GM19043 (cell line): ENCODE measurements around the gene TRIM47.

Experiments
- ATAC-seq: cut with Tn5 transposase; IDR thresholded peaks from one replicate; pipeline ENCODE4 v1.9.1; 2021; ENCODE audit warnings: low read depth; ENCODE audit not compliant: unreplicated experiment

The TRIM47 gene

GRCh38 chr17:75848523-75849278 lies 29.7 kb downstream of the TRIM47 start:
- ATAC-seq: no peak

DNA sequence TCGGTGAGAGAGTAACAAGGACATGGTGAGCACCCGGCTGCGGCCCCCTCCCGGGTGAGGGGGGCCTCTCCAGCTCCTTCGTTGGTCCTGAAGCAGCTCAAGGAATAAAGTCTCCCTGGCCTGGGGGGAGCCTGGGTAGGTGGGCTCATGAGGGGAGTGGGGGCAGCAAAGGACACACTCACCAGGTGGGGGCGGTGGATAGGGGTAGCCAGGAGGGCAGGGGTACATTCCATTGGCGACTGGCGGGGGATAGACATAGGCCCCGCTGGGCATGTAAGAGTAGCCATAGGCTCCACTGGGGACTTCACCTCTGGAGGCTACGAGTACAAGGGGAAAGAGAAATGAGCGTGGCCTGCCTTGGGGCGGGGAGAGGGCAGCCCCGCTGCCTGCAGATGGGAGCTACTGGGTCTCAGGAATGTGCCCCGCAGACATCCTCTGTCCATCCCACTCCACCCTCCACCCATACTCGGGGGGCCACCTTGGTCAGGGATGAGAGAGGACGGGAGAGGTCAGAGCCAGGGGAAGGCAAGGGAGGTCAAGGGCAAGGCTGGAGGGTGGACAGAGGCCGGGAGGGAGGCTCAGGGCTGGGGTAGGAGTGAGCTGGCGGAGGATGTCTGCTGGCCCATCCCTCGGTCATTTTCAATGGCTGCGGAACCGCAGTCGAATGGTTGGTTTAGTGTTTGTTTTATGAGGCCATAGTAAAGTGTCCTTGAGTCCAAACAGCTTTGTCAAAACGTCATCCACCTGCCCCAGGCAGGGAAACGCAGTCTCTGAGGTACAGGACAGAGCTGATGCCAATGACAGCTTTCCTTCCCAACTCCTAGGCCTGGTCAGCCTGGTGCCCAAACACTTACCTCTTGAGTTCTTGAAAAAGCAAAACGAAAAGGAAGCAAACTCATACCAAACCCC lies 30.5 kb downstream of the TRIM47 start:
- no peak for ATAC-seq

DNA sequence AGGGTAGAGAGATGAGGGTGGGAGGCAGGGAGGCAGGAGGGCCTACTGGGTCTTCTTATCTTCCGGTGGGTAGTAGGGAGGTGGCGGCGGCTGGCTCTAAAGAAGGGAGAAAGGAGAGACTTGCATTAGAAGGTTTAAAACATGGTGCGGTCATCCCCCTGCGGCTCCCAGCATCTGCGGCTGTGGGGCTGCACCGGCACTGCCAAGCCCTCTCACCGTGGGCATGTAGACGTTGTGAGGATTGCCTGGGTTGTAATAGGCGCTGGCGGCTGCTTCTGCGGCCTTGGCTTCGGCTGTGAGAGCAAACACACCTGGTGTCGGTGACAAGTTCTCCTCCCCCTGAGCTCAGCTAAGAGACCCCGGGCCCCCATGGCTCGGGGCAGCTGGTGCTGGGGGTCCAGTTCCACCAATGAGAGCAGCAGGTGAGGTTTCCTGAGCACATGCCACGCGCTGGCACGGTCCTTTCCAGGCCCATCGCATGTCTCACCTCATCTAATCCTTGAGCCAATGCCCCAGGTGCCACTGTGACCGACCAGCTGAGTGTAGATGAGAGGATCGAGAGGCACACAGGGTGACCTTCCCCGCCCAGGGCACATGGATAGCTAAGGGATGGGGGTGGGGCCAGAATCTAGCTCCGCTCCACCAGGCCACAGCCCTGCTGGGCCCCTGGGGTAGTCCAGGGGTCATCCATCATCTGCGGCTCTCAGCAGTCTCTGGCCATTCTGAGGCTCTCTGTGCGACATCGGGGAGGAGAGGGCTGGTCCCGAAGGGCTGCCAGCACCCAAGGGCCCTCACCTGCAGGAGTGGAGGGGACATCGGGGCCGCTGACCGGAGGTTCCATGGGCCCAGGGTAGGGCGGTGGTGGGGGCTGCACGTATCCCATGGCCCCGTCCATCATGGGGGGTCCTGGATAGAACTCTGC lies 31.4 kb downstream of the TRIM47 start:
- ATAC-seq: no peak

- ATAC-seq: no peak
Measured at GRCh38 chr17:75845933-75846691, 32.3 kb downstream of the TRIM47 start.

GRCh38 chr17:75845058-75845711 lies 33.2 kb downstream of the TRIM47 start:
- ATAC-seq: peak; percentile 66

DNA sequence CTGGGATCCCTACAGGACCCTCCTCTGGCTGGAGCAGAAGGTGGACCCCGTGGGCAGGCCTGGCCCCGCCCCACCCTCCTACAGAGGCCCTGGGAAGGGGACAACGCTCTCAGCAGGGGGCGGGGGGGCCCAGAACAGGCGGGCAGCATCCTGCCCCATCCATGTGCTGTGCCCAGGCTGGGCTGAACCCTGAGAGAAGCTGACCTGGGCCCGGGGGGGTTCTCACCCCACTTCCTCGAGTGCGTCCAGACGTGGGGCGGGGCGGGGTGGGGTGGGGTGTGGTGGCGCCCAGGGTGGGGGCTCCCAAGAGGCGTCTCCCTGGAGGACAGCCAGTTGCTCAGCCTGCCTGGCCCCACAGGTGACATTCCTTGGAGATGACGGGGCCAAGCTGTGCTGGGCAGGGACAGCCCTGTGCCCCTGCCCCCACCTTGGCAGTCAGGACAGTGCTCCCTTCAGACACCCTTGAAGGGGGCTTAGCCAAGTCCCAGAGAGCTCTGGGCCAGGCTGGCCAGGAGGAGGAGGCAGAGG lies 33.8 kb downstream of the TRIM47 start:
- no peak for ATAC-seq

DNA sequence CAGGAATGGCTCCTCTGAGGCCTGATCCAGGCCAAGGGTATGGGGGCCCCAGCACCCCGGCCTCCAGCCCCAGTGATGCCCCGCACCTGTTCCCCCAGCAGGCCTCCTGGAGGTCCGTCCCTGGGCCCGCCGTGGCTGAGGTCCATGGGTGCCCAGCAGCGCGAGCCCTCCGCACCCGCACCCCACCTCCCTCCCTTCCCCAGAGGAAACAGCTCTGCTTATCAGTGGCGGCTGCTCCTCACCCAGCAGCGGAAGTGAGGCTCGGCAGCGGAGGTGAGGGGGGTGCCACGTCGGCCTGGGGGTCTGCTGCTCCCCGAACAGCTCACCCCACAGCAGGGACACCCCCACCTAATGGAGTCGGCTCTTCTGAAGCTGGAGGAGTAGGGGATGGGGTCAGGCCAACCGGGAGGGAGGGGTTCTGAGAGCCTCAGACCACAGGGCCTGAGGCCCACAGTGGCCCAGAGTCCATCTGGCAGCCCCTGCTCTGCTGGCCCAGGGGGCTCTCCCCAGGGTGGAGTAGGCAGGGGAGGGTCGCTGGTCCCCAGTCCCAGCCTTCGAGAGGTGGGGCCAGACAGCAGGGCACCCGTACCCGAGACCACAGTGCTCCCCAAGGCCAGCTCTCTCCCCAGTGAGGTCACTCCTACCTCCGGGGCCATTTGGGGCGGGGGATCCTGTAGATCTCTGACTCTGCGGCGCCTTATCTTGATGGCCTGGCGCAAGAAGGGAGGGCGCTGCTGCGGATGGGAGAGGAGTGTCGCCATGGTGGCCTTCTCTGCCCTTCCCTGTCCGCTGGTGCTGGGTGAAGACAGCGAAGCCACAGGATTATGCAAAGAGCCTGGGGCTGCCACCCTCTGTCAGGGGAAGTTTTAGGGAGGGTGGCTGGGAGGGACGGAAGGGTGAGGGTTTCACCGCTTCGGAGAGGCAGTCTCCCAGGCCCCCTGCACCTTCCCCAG lies 34.5 kb downstream of the TRIM47 start, which contains the start of gene UNC13D:
Gene UNC13D (minus strand): TSS at position 828 of the 953 bp plus-strand sequence. CDS start 67 bp downstream, at position 761.
- ATAC-seq: no peak

GRCh38 chr17:75842963-75843576 lies 35.3 kb downstream of the TRIM47 start:
- no peak for ATAC-seq

DNA sequence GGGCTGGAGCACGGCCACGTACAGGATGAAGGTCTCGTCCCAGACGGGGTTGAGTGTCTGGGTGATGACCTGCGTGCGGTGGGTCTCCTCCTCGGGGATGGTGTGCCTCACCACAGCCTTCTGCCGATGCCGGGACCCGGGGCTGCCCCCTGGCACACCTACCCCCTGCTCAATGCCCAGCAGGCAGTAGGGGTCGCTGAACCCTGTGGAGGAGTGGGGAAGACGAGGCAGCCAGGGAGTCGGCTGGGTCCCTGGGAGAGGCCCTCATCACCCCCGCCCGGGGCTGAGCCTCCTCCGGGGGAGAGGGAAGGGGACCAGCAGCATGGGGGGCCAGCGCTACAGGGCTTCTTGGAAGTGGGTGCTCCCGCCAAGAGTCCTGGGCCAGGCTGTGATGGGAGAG lies 36.0 kb downstream of the TRIM47 start:
- no peak for ATAC-seq

DNA sequence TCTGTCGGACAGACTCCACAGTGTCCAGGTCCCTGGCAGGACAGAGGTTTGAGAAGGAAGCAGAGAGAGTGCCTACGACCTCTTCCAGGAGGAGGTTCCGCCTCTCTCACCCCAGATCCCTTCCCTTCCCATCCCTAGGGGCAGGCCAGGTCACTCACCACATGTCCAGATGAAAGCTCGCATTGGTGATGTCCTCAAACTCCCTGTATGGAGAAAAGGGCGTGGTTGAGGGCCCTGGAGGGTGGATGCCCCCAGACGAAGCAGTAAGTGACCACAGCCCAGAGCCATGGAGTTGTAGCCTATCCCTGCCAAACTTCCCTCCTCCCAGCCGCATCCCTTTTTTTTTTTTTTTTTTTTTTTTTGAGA lies 37.6 kb downstream of the TRIM47 start:
- ATAC-seq: no peak

GRCh38 chr17:75839942-75840798 lies 38.2 kb downstream of the TRIM47 start:
- no peak for ATAC-seq

GRCh38 chr17:75838410-75838809 lies 40.0 kb downstream of the TRIM47 start:
- ATAC-seq: no peak

DNA sequence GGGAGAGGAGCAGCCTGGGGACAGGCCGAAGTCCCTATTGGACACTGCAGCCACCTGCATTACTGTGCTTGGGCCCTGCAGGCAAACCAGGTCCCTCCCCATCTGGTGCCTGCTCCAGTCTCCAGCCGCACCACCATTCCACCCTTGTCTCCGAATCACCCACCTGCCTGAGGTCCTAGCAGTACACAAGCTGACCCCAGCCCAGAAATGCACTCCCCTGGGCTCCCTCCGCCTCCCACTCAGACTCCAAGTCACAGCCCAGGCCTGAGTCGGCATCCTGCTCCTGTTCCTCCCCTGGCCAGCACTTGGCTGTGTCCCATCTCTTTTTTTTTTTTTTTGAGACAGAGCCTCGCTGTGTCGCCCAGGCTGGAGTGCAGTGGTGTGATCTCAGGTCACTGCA lies 40.5 kb downstream of the TRIM47 start:
- no peak for ATAC-seq

GRCh38 chr17:75836605-75837004 lies 41.8 kb downstream of the TRIM47 start:
- ATAC-seq: no peak

GRCh38 chr17:75835654-75835987 lies 42.8 kb downstream of the TRIM47 start:
- no peak for ATAC-seq

GRCh38 chr17:75834928-75835653 lies 43.3 kb downstream of the TRIM47 start:
- no peak for ATAC-seq
